Neuronal stem cell (in vitro differentiated cells): Measurements from ENCODE around the gene USP9X.

Source experiments
- DNase-seq: peaks from one replicate; pipeline ENCODE4 v3.0.0-alpha.2; 2013; ENCODE audit warnings: low spot score
- H2AFZ ChIP-seq: one replicate; pipeline ENCODE4 v1.6.1; 2013; ENCODE audit warnings: mild to moderate bottlenecking, low read length, inconsistent platforms
- H2AK5ac ChIP-seq: 2 replicates; pipeline ENCODE4 v1.6.1; 2013; ENCODE audit warnings: low read depth, mild to moderate bottlenecking, inconsistent platforms, low read length, moderate library complexity, mixed read lengths
- H2BK120ac ChIP-seq: 2 replicates; pipeline ENCODE4 v1.6.1; 2013; ENCODE audit warnings: low read depth, mild to moderate bottlenecking, inconsistent platforms, low read length, moderate library complexity, mixed read lengths
- H2BK12ac ChIP-seq: one replicate; pipeline ENCODE4 v1.6.1; 2013; ENCODE audit warnings: low read length, inconsistent platforms
- H2BK15ac ChIP-seq: 2 replicates; pipeline ENCODE4 v1.6.1; 2013; ENCODE audit warnings: mild to moderate bottlenecking, low read length, inconsistent platforms, mixed read lengths
- H2BK5ac ChIP-seq: one replicate; pipeline ENCODE4 v1.6.1; 2013; ENCODE audit warnings: inconsistent platforms, mild to moderate bottlenecking, low read length, moderate library complexity
- H3K14ac ChIP-seq: one replicate; pipeline ENCODE4 v1.6.1; 2013; ENCODE audit warnings: low read length, inconsistent platforms
- H3K18ac ChIP-seq: 2 replicates; pipeline ENCODE4 v1.6.1; 2013; ENCODE audit warnings: low read length, inconsistent platforms
- H3K23ac ChIP-seq: 2 replicates; pipeline ENCODE4 v1.6.1; 2013; ENCODE audit warnings: low read depth, mild to moderate bottlenecking, mixed read lengths, low read length, inconsistent platforms; ENCODE audit not compliant: poor library complexity
- H3K27ac ChIP-seq: replicated peaks from 3 replicates; pipeline ENCODE4 v1.5.1; 2013; ENCODE audit warnings: low read length, inconsistent platforms
- H3K27me3 ChIP-seq, 3 experiments: 2 replicates each; pipeline ENCODE4 v1.6.1; 2013; ENCODE audit warnings: low read length in 3 of 3, mild to moderate bottlenecking in 2 of 3, inconsistent platforms in 1 of 3, low read depth in 1 of 3, mixed read lengths in 1 of 3, moderate library complexity in 1 of 3; ENCODE audit not compliant: control insufficient read depth in 3 of 3, insufficient read depth in 3 of 3
- H3K36me3 ChIP-seq, 2 donors: replicated peaks in 1 of 2; 2 replicates each; pipeline ENCODE4 v1.6.1; 2013; ENCODE audit warnings: low read length in 2 of 2; ENCODE audit not compliant: control insufficient read depth in 2 of 2, insufficient read depth in 2 of 2
- H3K4ac ChIP-seq: 2 replicates; pipeline ENCODE4 v1.6.1; 2013; ENCODE audit warnings: inconsistent platforms, mild to moderate bottlenecking, low read length, moderate library complexity
- H3K4me1 ChIP-seq, 2 donors: 1 replicate in 1 of 2; 2 replicates in 1 of 2; pipeline ENCODE4 v1.6.1; 2013; ENCODE audit warnings: low read length in 2 of 2, low read depth in 1 of 2; ENCODE audit not compliant: control insufficient read depth in 2 of 2, insufficient read depth in 1 of 2
- H3K4me2 ChIP-seq: one replicate; pipeline ENCODE4 v1.6.1; 2013; ENCODE audit warnings: mild to moderate bottlenecking, low read length, inconsistent platforms; ENCODE audit not compliant: insufficient read depth, poor library complexity, severe bottlenecking
- H3K4me3 ChIP-seq, 2 donors: 2 replicates each; pipeline ENCODE4 v1.5.1; 2013; ENCODE audit warnings: low read length in 2 of 2, mild to moderate bottlenecking in 2 of 2, inconsistent platforms in 1 of 2, moderate library complexity in 1 of 2
- H3K79me1 ChIP-seq: one replicate; pipeline ENCODE4 v1.6.1; 2013; ENCODE audit warnings: low read depth, mild to moderate bottlenecking, inconsistent platforms, low read length, moderate library complexity
- H3K9ac ChIP-seq: one replicate; pipeline ENCODE4 v1.6.1; 2013; ENCODE audit warnings: mild to moderate bottlenecking, low read depth, low read length, inconsistent platforms; ENCODE audit not compliant: poor library complexity
- H3K9me3 ChIP-seq, 2 donors: replicated peaks in 1 of 2; 2 replicates each; pipeline versions ENCODE3 to v1.6.1; 2013; ENCODE audit warnings: low read length in 2 of 2, mild to moderate bottlenecking in 2 of 2, inconsistent platforms in 1 of 2, low read depth in 1 of 2, mixed read lengths in 1 of 2, moderate library complexity in 1 of 2; ENCODE audit not compliant: control insufficient read depth in 2 of 2, insufficient read depth in 1 of 2
- H4K8ac ChIP-seq: one replicate; pipeline ENCODE4 v1.6.1; 2013; ENCODE audit warnings: low read depth, mild to moderate bottlenecking, inconsistent platforms, low read length, moderate library complexity
- H4K91ac ChIP-seq: one replicate; pipeline ENCODE4 v1.6.1; 2013; ENCODE audit warnings: low read length, low read depth, mild to moderate bottlenecking, inconsistent platforms; ENCODE audit not compliant: poor library complexity
- WGBS, 2 donors: extraction: QIAGEN DNeasy Blood & Tissue Kit; methylation state at CpG; one replicate each; pipeline ENCODE4 v1.1.7; 2013; ENCODE audit warnings: missing lambda C conversion rate in 2 of 2, mixed read lengths in 1 of 2; ENCODE audit not compliant: insufficient read length in 2 of 2, insufficient replicate concordance in 1 of 2; ENCODE audit errors: extremely low coverage in 2 of 2; 5-methylcytosine and 5-hydroxymethylcytosine counted together

The USP9X gene

GRCh38 chrX:41128955-41129354, 43.7 kb downstream of the USP9X start:
- H2BK5ac ChIP-seq: no peak overlapping the region
- no peak overlapping the region for H2AK5ac ChIP-seq
- H3K4me3 ChIP-seq: no peak overlapping the region

GRCh38 chrX:41131766-41132165, 46.5 kb downstream of the USP9X start:
- no CpG with 5 or more reads among the region's 1 CpG for WGBS, 2 donors
- peaks cover 5 to 84% of the 10 kb centered on the region in 2 donors for H3K36me3 ChIP-seq
- no peak overlapping the region for H4K8ac ChIP-seq

More at GRCh38 chrX:41128955-41129354, 43.7 kb downstream of the USP9X start:
- no peak overlapping the region for H3K4ac ChIP-seq
- no peak overlapping the region for H3K4me2 ChIP-seq
- no peak overlapping the region for H3K14ac ChIP-seq
- no peak overlapping the region for H2AFZ ChIP-seq
- H3K18ac ChIP-seq: no peak overlapping the region
- H3K9me3 ChIP-seq: no peaks in the 10 kb centered on the region
- no CpG with 5 or more reads among the region's 4 CpGs for WGBS, 2 donors
- no peaks in the 10 kb centered on the region for H3K4me1 ChIP-seq
- no peak overlapping the region for H4K91ac ChIP-seq
- no peak overlapping the region for H4K8ac ChIP-seq
- H3K23ac ChIP-seq: no peak overlapping the region
- no peaks in the 10 kb centered on the region for H3K27me3 ChIP-seq
- peaks cover 3 to 66% of the 10 kb centered on the region in 2 donors for H3K36me3 ChIP-seq
- no peak for DNase-seq
- H2BK120ac ChIP-seq: no peak overlapping the region
- no peak overlapping the region for H3K9ac ChIP-seq
- no peaks in the 10 kb centered on the region for H3K79me1 ChIP-seq
- no peak overlapping the region for H2BK15ac ChIP-seq
- no peak overlapping the region for H3K27ac ChIP-seq
- no peak overlapping the region for H2BK12ac ChIP-seq

GRCh38 chrX:41133551-41133950, 48.3 kb downstream of the USP9X start:
- Histone ChIP-seq H2AK5ac (no peak overlapping the region), H3K36me3 (peaks cover 6 to 90% of the 10 kb centered on the region in 2 donors)
- no peak for DNase-seq

More at GRCh38 chrX:41131766-41132165, 46.5 kb downstream of the USP9X start:
- Histone ChIP-seq H2BK120ac (no peak overlapping the region), H2AK5ac (no peak overlapping the region), H2BK5ac (no peak overlapping the region), H4K91ac (no peak overlapping the region), H2AFZ (no peak overlapping the region), H3K9ac (no peak overlapping the region), H3K27me3 (no peaks in the 10 kb centered on the region), H3K4ac (no peak overlapping the region), H3K79me1 (no peaks in the 10 kb centered on the region), H3K4me1 (no peaks in the 10 kb centered on the region), H2BK12ac (no peak overlapping the region), H3K27ac (no peak overlapping the region), H3K18ac (no peak overlapping the region), H3K9me3 (no peaks in the 10 kb centered on the region), H2BK15ac (no peak overlapping the region), H3K23ac (no peak overlapping the region), H3K4me2 (no peak overlapping the region), H3K14ac (no peak overlapping the region), H3K4me3 (no peak overlapping the region)
- DNase-seq: no peak

GRCh38 chrX:41137589-41137988, 52.3 kb downstream of the USP9X start:
- Histone ChIP-seq H2AFZ (no peak overlapping the region), H3K27ac (no peak overlapping the region), H3K4ac (no peak overlapping the region), H3K9me3 (no peaks in the 10 kb centered on the region), H2BK15ac (no peak overlapping the region), H3K14ac (no peak overlapping the region), H4K91ac (no peak overlapping the region), H2AK5ac (no peak overlapping the region), H3K4me1 (no peaks in the 10 kb centered on the region), H3K4me2 (no peak overlapping the region), H2BK5ac (no peak overlapping the region), H2BK12ac (no peak overlapping the region), H3K18ac (no peak overlapping the region), H3K36me3 (peaks cover 2 to 97% of the 10 kb centered on the region in 2 donors), H2BK120ac (no peak overlapping the region), H4K8ac (no peak overlapping the region), H3K27me3 (no peaks in the 10 kb centered on the region), H3K4me3 (no peak overlapping the region), H3K23ac (no peak overlapping the region), H3K79me1 (no peaks in the 10 kb centered on the region), H3K9ac (no peak overlapping the region)
- DNase-seq: no peak

More at GRCh38 chrX:41133551-41133950, 48.3 kb downstream of the USP9X start:
- Histone ChIP-seq H3K79me1 (no peaks in the 10 kb centered on the region), H3K4ac (no peak overlapping the region), H3K23ac (no peak overlapping the region), H3K27me3 (no peaks in the 10 kb centered on the region), H3K14ac (no peak overlapping the region), H2BK5ac (no peak overlapping the region), H3K4me1 (no peaks in the 10 kb centered on the region), H3K4me3 (no peak overlapping the region), H2BK15ac (no peak overlapping the region), H3K27ac (no peak overlapping the region), H2BK12ac (no peak overlapping the region), H2BK120ac (no peak overlapping the region), H3K9me3 (no peaks in the 10 kb centered on the region), H3K4me2 (no peak overlapping the region), H4K8ac (no peak overlapping the region), H4K91ac (no peak overlapping the region), H2AFZ (no peak overlapping the region), H3K18ac (no peak overlapping the region), H3K9ac (no peak overlapping the region)
- no CpG with 5 or more reads among the region's 6 CpGs for WGBS, 2 donors
